HG03175 (cell line): ENCODE measurements around the gene LRRC38.
"Not testable (repeated sequence)": the region's sequence is repeated elsewhere in the genome, so short reads cannot be mapped to it uniquely, and the experiment has no call there.

Experiments
- ATAC-seq: cut with Tn5 transposase; IDR thresholded peaks from one replicate; pipeline ENCODE4 v1.9.1; 2021; ENCODE audit warnings: mild to moderate bottlenecking, moderate library complexity; ENCODE audit not compliant: unreplicated experiment

Gene LRRC38, protein sequence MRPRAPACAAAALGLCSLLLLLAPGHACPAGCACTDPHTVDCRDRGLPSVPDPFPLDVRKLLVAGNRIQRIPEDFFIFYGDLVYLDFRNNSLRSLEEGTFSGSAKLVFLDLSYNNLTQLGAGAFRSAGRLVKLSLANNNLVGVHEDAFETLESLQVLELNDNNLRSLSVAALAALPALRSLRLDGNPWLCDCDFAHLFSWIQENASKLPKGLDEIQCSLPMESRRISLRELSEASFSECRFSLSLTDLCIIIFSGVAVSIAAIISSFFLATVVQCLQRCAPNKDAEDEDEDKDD

DNA sequence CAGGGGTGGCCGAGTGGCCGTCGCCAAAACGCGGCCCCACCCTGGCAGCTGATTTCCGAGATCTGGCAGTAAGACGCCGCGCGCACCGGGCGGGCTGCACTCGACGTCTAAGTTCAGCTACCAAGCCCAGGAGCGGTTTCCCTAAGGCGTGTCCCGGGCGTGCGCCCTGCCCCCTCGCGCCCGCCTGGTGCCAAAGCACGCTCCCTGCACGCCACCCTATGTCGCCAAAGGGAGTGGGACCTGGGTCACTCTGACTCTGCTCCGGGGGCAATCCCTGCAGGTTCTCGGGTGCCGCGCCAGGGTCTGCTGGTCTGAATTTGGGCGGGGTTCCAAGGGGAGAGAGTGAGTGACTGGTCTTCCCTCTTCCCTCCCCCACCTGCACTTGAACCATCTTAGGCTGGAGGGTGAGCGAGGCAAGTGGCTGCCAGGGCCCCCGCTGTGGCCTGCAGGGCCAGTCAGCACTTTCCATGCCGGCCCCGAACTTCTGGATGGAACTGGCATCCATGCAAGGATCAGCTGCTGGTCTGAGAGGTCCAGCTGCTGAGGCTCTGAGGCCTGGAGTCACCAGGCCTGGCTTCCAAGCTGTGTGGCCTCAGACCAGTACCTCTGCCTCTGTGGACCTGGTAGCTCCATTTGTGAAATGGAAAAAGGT, at the start of gene LRRC38:
Gene LRRC38, minus strand, starts transcription at position 109 of the 652 bp plus-strand sequence. CDS start 410 bp downstream, outside the sequence.
- ATAC-seq = no peak

DNA sequence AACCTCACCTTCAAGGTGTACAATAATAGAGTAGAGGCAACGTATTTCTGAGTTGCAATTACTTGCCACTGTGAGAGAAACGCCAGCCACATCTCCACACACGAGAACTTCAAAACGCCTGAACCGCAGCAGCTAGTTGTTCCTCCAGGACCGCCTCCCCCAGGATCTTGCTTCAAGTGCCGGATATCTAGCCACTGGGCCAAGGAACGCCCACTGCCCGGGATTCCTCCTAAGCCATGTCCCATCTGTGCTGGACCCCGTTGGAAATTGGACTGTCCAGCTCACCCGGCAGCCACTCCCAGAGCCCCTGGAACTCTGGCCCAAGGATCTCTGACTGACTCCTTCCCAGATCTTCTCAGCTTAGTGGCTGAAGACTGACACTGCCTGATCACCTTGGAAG, 49.2 kb upstream of the LRRC38 start:
- ATAC-seq = not testable (repeated sequence)

DNA sequence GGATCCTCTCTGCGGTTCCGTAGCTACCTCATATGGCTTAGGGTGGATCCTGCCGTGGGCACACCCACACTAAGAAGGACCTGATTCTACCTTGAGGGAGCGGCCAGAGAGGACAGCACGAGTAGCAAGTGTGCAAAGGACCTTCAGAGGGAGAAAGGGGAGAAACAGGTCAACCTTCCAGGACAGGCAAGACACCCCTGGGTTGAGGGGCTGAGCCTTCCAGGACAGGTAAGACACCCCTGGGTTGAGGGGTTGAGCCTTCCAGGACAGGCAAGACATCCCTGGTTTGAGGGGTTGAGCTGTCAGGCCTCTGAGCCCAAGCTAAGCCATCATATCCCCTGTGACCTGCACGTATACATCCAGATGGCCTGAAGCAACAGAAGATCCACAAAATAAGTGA, 46.7 kb upstream of the LRRC38 start:
- no peak for ATAC-seq

DNA sequence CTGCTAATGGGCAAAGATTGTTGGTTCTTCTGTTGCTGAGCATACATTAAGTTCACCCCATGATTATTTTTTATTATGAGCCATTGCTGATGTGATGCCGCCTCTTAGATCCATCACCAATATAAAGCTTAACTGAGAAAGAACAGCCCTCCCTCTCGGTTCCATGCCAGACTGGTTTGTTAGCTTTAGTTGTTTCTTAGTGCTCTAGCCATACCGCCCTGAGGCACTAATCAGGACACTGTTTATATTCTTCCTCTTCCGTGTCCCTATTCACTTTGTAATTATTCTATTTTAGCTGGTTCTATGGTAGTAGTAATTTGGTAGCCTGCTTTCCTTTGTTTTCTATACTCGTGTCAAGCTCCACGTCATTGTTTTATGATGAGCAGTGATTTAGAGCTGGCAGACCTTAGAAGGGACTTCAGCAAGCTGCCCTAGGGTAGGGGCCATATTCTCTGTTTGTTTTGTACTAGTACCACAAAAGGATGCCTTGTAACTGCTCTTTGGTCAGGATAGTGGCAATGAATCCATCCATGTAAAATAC, 42.5 kb upstream of the LRRC38 start:
- ATAC-seq = no peak

DNA sequence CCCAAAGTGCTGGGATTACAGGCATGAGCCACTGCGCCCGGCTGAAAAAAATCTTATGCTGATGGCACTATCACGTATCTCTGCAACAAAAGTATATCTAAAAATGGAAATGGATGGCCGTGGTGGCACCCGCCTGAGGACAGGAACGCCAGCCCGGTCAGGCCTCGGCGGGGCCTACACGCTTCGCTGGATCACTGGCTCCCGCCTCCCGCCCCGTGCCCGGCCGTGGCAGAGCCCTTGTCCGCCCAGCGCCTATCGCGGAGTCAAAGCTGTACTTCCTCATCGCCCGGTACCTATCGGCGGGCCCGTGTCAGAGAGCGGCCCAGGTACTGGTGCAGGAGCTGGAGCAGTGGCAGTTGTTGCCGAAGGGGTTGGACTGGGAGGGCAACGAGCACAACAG, 41.0 kb upstream of the LRRC38 start:
- ATAC-seq = no peak

DNA sequence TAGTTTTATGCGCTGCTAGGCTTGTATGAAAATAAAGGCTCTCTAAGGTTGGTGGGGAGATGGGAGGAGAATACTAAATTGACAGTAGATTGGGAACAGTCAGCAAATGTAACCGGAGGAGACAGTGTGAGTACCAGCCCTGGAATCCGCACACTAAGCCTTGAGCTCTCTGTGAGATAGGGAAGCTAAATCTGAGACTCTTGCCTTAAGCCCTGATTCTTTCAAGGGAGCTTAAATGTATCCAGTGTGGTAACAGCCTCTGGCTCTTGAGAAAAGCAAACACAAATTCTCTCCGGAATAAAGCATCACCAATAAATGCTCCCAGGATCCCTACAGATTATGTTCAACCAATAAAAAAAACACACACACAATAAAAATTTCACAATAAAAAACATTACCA, 36.9 kb upstream of the LRRC38 start:
- ATAC-seq = no peak

DNA sequence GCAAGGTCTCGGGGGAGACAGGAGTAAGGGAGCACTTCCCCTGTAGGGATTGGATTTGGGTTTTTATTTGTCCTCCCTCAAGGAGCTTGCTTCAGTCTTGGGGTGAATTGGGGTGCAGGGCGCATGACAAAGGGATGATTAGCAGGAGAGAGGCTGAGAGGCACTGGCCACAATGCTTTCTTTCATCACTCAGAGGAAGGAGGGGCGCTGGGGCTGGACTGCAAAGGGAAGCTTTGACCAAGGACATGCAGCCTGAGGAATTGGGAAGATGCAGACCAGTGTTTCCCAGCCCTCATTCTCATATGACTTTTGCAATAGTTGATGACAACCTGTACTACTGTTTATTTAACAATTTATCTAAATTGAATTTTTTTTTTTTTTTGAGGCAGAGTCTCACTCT, 35.7 kb upstream of the LRRC38 start:
- ATAC-seq = no peak

DNA sequence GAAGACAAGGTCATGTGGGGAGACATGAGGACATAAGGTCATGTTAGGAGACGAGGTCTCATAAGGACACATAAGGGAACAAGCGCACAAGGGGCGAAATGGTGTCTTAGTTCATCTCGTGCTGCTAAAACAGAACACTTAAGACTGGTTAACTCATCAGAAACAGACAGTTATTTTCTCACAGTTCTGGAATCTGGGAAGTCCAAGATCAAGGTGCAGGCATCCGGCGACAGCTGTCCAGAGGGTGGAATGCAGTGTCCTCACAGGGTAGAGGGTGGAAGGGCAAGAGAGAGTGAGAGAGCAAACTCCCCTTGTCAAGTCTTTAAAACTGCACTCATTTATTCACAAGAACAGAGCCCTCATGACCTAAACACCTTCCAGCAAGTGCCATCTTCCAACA, 35.2 kb upstream of the LRRC38 start:
- no peak for ATAC-seq

DNA sequence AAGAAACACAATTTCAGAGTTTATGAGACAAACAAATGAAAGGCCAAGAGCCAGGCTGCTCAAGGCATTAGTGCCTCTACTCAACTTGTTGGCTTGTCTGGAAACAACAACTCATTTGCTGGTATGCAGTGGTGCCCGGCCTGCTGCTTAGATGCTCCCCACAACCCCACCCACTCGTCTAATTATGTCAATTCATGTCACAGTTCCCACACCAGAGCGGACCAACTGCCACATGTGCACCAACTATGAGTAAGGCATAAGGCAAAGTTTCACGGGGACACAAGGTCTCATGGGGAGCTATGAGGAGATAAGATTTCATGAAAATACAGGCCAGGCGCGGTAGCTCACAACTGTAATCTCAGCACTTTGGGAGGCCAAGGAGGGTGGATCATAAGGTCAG, 34.5 kb upstream of the LRRC38 start:
- no peak for ATAC-seq

DNA sequence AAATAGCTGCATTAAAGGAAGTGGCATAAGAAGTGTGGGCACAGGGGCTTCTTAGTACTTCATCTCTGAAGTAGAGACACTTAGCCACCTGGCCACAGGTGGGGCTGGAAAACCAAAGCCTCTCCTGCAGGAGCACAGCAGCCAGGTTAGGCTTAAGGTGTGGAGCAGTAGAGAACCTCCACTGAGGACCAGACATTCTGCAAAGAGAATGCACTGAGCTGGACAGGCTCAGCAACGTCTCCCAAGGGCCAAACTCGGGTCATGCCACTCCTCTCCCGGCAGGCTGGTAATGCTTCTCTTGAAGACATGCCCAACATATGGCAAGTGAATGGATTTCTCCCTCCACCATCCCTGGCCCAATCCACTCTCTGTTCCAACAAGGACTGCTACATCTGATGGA, 33.0 kb upstream of the LRRC38 start:
- ATAC-seq = no peak

DNA sequence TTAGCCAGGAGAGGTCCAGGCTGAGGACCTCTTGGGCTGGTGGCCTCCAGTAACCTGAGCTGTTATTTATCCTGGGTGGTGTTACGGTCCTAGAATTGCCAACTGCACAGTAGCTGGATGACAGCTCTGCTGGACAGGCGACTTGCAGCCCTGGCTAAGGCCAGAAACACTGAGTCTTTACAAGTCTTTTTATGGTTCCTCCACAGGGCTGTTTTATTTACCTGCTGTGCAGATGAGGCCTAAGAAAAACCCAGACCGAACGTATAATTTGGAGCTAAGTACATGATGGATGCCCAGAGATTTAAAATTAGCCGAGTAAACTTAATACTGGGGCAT, 30.4 kb upstream of the LRRC38 start:
- no peak for ATAC-seq

DNA sequence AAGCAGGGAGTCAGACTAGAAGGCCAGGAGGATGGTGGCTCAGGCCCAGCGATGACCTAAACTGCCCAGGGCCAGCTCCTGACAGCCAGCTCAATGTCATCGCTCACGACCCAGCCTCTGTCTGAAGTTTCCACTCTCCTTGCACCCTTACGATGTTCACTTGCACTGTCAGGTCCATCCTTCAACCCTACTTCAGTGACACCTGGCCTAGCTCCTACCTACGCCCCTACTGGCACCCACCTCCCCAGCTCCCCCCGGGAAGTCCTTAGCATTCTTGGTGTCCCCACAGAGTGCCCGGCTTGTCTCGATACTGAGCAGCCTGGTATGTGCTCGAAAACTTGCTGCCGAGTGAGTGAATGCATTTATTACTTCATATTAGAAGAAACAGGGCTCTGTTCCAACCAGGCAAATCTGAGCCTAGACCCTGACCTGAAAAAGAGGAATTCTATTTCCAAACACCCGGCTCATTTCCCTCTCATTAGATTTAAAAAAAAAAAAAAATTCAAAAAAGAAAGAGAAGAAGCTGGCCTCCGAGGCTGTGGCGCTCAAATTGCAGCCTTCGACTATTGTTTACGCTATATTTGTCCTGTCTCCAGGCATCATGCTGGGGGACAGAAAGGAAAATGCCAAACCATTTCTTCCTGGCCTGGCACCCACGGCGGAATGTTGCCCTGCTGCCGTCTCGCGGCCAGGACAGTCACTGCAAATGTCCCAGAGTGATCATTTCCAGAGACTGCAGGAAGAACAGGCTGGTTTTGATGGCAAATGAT, 29.8 kb upstream of the LRRC38 start:
- no peak for ATAC-seq

DNA sequence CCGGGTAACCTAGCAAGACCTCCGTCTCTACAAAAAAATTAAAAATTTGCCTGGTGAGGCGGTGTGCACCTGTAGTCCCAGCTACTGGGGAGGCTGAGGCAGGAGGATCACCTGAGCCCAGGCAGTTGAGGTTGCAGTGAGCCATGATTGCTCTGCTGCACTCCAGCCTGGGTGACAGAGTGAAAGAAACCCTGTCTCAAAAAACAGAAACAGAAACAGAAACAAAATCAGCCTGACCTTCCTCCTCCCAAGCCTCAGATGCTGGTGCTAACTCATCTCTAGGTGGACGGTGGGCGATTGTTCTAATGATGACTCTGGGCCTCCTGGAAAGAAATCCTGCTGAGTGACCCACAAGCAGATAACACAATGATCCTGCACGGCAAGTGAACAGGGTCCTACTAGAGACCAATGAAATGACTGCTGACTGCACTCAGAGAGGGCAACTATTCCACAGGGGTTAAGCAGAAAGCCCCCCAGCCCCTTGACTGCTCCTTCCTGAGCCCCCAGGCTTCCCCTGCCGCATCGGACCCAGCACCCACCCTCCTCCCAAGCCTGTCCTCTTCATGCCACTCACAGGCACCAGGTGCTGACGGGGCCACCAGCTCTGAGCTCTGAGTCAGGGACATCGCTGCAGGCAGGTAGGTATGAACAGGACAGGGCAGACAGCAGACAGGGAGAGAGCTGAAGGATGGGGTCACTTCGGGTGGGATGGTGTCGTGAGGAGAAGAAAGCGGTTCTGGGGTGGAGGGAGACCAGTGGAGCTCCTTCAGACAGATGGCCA, 27.8 kb upstream of the LRRC38 start:
- ATAC-seq = no peak

DNA sequence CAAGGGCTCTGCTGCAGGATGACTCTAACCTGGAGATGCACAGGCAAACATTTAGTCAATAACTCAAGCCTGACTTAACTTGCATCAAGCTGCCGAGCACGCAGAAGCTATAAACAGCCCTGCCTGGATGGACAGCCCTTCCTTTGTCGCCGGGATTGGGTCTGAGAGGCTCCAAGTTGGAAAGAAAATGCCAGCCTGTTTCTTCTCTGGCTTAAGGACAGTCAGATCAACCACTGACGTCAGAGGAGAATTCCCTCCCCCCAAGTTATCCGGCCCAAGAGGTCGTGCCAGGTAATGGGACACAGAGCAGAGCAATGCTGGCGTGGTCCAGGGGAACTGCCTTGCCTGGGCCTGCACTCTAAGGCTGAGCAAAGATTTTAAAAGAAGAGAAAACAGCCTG, 27.1 kb upstream of the LRRC38 start:
- ATAC-seq = no peak

DNA sequence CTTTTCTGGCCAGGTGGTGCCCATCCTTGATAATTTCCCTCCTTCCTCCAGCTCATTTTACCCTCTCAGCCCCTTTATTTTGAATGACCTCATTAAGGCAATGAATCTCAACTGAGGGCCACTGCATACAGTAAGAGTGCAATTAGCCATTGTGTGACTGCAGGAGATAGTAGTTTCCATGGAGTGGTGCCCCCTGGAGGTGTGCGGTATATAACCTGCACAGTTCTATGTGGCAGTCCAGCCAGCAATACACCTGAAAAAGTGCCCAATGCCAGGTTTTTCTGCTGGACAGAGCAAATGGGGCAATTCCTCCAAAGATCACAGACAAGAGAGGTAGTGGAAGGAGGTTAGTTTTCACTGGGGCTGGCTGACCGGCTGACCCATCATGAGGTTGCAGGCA, 25.9 kb upstream of the LRRC38 start:
- no peak for ATAC-seq

DNA sequence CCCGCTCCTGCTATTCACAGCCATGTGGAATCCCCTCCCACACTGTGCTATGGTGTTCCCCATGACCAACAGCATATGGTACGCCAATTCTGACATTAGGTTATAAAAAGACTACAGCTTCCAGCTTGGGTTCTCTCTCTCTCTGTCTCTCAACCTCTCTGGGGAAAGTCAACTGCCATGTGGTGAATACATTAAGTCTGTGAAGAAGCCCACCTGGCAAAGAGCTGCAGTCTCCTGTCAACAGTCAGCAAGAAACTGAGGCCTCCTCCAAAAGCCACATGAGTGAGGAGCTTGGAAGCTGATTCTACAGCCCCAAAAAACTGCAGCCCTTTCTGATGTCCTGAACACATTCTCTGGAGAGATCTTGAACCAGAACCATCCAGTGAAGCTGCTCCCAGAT, 25.0 kb upstream of the LRRC38 start:
- ATAC-seq = no peak

DNA sequence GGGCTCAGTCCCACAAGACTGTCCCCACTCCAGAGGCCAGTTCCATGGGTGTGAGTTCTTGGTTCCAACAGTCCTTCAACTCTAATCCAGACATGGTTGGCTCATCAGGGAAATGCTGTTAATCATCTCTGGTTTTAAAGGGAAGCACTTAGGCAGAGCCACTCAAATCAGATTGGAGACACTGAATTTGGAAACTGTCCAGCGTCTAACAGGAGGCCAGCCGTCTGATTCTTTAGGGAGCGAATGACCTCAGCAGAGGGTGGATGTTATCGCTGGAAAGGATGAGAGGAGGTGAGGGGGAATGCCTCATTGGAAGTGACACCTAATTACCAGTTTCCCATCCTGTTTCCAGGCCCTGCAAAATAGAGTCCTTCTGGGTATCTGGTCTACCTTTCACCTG, 22.8 kb upstream of the LRRC38 start:
- ATAC-seq = no peak

DNA sequence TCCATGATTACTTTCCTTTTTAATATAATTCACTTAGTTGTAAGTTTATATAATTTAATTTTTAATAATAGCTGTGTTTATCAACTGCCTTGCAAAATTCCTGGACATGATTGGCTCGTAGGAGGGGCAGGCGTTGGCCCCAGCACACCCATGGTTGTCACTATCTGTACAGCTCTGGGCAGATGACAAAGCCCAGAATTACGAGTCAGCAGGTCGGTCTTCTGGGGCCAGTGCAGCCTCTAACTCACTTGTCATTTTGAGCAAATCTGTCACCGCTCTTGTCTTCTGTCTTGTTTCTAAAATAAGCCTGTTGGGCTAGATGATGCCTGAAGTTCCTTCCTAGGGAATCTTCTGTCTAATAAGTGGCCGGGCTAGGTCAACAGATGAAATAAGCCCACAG, 21.4 kb upstream of the LRRC38 start:
- no peak for ATAC-seq

DNA sequence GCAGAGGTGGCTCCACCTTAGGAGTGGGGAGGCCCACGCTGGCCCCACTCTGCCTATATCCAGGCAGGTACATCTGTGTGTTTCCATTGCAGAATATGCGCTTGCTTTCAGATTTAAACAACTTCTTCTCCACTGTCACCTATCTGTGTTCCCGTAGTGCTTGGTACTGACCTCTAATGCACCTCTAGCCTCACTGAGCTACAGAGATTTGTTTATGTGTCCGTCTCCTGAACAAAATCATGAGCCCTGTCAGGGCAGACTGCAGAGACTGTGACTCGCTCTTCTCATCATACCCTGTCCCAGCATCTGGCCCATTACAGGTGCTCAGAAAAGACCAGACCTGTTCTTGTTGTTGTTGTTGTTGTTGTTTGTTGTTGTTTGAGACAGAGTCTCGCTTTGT, 14.5 kb upstream of the LRRC38 start:
- ATAC-seq = no peak

DNA sequence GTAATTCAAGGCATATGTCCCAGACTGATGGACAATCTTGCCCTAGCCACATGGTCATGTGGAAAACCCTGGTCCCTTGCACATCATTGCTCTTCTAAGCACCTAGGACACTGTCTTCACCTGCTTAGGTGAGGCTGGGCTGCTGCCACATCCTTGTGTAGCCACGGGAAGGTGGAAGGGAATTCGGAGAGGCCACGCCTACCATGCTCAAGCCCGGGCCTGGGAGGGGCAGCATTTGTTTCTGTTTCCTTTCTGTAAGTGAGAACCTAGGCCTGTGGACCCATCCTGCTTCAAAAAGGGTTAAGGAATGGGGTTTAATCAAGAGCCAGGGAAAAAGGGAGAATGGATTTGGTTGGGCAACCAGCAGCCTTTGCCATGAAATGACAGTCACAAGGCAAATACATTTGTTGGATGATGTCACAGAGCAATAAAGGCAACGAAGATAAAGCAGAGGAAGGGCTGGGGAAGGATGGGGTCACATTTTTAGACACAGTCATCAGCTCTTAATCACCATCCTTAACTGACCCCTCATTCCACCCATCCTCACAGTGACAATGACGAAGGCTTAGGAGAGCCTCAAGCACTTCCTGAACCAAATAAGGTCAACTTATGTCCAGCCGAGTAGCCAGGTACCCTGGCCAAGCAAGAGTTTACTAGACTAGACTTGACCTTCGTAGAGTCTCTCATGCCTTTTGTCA, 10.1 kb upstream of the LRRC38 start:
- ATAC-seq = no peak

DNA sequence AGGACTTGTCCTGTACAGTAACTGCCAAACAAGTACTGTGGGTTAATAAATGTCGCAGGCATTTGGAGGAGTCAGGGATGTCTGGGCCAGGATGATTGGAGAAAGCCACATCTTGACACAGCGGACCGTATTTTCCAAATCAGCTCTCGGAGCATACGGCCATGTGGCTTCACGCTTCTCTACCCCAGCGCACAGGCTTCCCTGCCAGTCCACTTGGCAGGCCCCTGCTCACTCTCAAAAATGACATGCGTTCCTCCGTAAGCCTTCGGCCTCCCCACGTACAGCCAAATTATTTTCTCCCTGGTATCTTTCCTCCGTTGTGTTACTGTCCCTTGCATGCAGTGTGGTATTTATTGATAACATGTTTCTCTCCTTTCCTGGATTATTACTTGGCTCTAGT, 7.2 kb upstream of the LRRC38 start:
- no peak for ATAC-seq
